ENCODE results near the gene AFAP1L2.

- no peak for TF ChIP-seq CTCF (IDR thresholded peaks at IDR 0.05)
- no peak for TF ChIP-seq EZH2 (IDR thresholded peaks at IDR 0.05)
Observed at GRCh38 chr10:114370966-114371365, 33.3 kb downstream of the AFAP1L2 start.

Measured in neural progenitor cell (in vitro differentiated cells).